PC-9 (cell line): ENCODE measurements around the gene USP9Y. TPM values are rescaled to one million over a fixed set of nuclear protein-coding genes. Genes with fewer than 3 reads are reported as not detected.

ENCODE experiments used
- BruUV-seq: library from RNA; stranded (reverse); fragments of 400-500 nt; replicated peaks from 2 replicates; lab custom pipeline; 2021; lab: Mats Ljungman, UMichigan
- CTCF ChIA-PET: fragments of 300-600 bp; sonication (Branson Sonifier 250); formaldehyde crosslinking; loops from one replicate; lab custom pipeline; 2022; ENCODE audit warnings: antibody characterized with exemption; lab: Charles Lee
- POLR2A ChIA-PET: fragments of 300-600 bp; sonication (Branson Sonifier 250); formaldehyde crosslinking; loops from one replicate; lab custom pipeline; 2022; ENCODE audit warnings: antibody characterized with exemption; ENCODE audit not compliant: unreplicated experiment; lab: Charles Lee
- DNase-seq, 2 experiments: peaks; one replicate each; pipeline versions ENCODE4 v3.0.0 to v3.0.0-alpha.2; 2015 to 2022; ENCODE audit warnings: mixed read lengths in 1 of 2
- H2AFZ ChIP-seq: fragments of 200-600 bp; sonication (generic); 2 replicates; pipeline ENCODE4 v1.8.1; 2017; ENCODE audit warnings: antibody characterized with exemption
- H3F3A ChIP-seq: fragments of 200-600 bp; sonication (generic); 2 replicates; pipeline ENCODE4 v1.8.1; 2017; ENCODE audit warnings: antibody characterized with exemption, mild to moderate bottlenecking, low read depth; ENCODE audit not compliant: insufficient read depth
- H3K27ac ChIP-seq: fragments of 200-600 bp; sonication (generic); 2 replicates; pipeline ENCODE4 v1.6.1; 2016; ENCODE audit warnings: mixed run types
- H3K27me3 ChIP-seq: fragments of 200-600 bp; sonication (generic); 2 replicates; pipeline ENCODE4 v1.6.1; 2016; ENCODE audit warnings: low read depth, mixed run types; ENCODE audit not compliant: insufficient read depth
- H3K36me3 ChIP-seq: fragments of 200-600 bp; sonication (generic); 2 replicates; pipeline ENCODE4 v1.6.1; 2016; ENCODE audit warnings: low read depth, mixed run types
- H3K4me1 ChIP-seq: fragments of 200-600 bp; sonication (generic); replicated peaks from 2 replicates; pipeline ENCODE4 v1.6.1; 2016; ENCODE audit warnings: mixed run types; ENCODE audit not compliant: insufficient read depth
- H3K4me2 ChIP-seq: fragments of 200-600 bp; sonication (generic); 2 replicates; pipeline ENCODE4 v1.6.1; 2017; ENCODE audit warnings: mixed run types
- H3K4me3 ChIP-seq: fragments of 200-600 bp; sonication (generic); 2 replicates; pipeline ENCODE4 v1.6.1; 2016; ENCODE audit warnings: mixed run types
- H3K79me2 ChIP-seq: fragments of 200-600 bp; sonication (generic); 2 replicates; pipeline ENCODE4 v1.6.1; 2017; ENCODE audit warnings: low read depth, mixed run types
- H3K9me2 ChIP-seq: fragments of 200-600 bp; sonication (generic); 2 replicates; pipeline ENCODE4 v1.8.1; 2017; ENCODE audit warnings: mild to moderate bottlenecking; ENCODE audit not compliant: insufficient read depth
- H3K9me3 ChIP-seq: fragments of 200-600 bp; sonication (generic); 2 replicates; pipeline ENCODE4 v1.8.1; 2016; ENCODE audit warnings: low read depth; ENCODE audit not compliant: insufficient read depth
- H4K20me1 ChIP-seq: fragments of 200-600 bp; sonication (generic); 2 replicates; pipeline ENCODE4 v1.8.1; 2017; ENCODE audit not compliant: insufficient read depth
- EZH2 ChIP-seq: fragments of 200-600 bp; sonication (generic); IDR thresholded peaks from 2 replicates; pipeline ENCODE4 v1.8.0; 2017; ENCODE audit warnings: antibody characterized with exemption, low read depth
- intact Hi-C: fragments of 100-400 bp; cut with micrococcal nuclease; formaldehyde crosslinking; loops from one replicate; pipeline ENCODE4 v1.10.0; 2022; ENCODE audit not compliant: unreplicated experiment
- total RNA-seq: library from RNA; stranded (reverse); gene quantifications from 2 replicates; pipeline ENCODE4 v1.2.3, GENCODE V29; 2021
- TF ChIP-seq, protein P1 (sequence below): fragments of 200-600 bp; sonication (generic); conservative IDR thresholded peaks from 2 replicates; pipeline ENCODE4 v1.6.1; 2017; ENCODE audit warnings: mixed run types, antibody characterized with exemption, mild to moderate bottlenecking, moderate library complexity

Gene USP9Y
- total RNA-seq, 1 experiment from 2014 or later = not detected

DNA sequence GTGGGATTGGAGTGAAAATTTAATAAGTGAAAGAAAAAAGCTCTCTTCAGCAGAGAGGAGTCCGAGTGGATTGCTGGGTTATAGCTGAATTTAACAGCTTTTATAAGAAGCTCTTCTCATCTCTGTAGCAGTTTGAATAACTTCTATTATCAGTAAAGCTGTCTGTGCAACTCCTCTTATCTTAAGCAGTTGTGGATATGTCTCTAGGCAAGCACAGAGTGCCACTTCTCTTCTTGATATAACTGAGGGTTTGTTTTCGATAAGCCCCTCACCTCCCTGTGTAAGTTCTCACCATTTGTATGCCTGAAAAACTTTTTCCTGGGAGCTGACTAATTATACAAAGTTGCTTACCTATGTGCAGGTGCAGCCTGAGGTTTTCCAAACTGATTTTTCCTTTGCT, 43.1 kb downstream of the USP9Y start:
- no peaks in the 10 kb centered on the region for H3K9me2 ChIP-seq
- no peak overlapping the region for H3K4me2 ChIP-seq
- H4K20me1 ChIP-seq = no peaks in the 10 kb centered on the region
- ChIA-PET POLR2A (no interaction called here), CTCF (no interaction called here)
- no peak overlapping the region for H2AFZ ChIP-seq
- H3K27me3 ChIP-seq = no peaks in the 10 kb centered on the region
- H3K4me1 ChIP-seq = no peaks in the 10 kb centered on the region
- H3K9me3 ChIP-seq = no peaks in the 10 kb centered on the region
- no peak for DNase-seq
- H3K27ac ChIP-seq = no peak overlapping the region
- H3K79me2 ChIP-seq = no peaks in the 10 kb centered on the region
- intact Hi-C loops = no loop called here
- BruUV-seq = no TSS peak
- H3K36me3 ChIP-seq = no peaks in the 10 kb centered on the region
- no peak for TF ChIP-seq EZH2
- TF ChIP-seq, protein P1, sequence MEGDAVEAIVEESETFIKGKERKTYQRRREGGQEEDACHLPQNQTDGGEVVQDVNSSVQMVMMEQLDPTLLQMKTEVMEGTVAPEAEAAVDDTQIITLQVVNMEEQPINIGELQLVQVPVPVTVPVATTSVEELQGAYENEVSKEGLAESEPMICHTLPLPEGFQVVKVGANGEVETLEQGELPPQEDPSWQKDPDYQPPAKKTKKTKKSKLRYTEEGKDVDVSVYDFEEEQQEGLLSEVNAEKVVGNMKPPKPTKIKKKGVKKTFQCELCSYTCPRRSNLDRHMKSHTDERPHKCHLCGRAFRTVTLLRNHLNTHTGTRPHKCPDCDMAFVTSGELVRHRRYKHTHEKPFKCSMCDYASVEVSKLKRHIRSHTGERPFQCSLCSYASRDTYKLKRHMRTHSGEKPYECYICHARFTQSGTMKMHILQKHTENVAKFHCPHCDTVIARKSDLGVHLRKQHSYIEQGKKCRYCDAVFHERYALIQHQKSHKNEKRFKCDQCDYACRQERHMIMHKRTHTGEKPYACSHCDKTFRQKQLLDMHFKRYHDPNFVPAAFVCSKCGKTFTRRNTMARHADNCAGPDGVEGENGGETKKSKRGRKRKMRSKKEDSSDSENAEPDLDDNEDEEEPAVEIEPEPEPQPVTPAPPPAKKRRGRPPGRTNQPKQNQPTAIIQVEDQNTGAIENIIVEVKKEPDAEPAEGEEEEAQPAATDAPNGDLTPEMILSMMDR = no peak
- no peak overlapping the region for H3K4me3 ChIP-seq
- no peaks in the 10 kb centered on the region for H3F3A ChIP-seq

DNA sequence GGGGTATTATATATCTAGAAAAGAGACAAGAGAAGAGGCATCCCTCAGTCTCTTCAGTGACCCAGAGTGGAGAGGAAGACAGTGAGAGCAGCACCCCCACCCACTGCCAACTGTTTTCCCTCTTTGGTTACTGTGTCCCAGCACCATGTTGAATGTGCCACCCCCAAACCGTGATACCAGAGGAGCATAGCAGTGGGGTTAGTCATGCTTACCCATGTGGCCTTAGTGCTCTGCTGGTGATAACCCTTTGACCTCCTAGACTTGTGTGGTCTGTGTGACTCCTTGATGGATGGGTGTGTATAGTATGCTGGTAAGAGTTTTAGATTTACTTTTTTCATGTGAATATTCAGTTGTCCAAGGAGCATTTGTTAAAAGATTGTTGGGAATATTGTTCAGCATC, 48.3 kb downstream of the USP9Y start:
- Histone ChIP-seq H4K20me1 (no peaks in the 10 kb centered on the region), H3F3A (no peaks in the 10 kb centered on the region), H3K79me2 (no peaks in the 10 kb centered on the region), H3K4me3 (no peak overlapping the region), H2AFZ (no peak overlapping the region), H3K4me1 (no peaks in the 10 kb centered on the region), H3K36me3 (no peaks in the 10 kb centered on the region), H3K9me3 (no peaks in the 10 kb centered on the region), H3K27me3 (no peaks in the 10 kb centered on the region), H3K9me2 (no peaks in the 10 kb centered on the region), H3K4me2 (no peak overlapping the region), H3K27ac (no peak overlapping the region)
- intact Hi-C loops = no loop called here
- no TSS peak for BruUV-seq
- ChIA-PET CTCF (no interaction called here), POLR2A (no interaction called here)
- DNase-seq = no peak
- TF ChIP-seq, protein P1 = no peak
- no peak for TF ChIP-seq EZH2

DNA sequence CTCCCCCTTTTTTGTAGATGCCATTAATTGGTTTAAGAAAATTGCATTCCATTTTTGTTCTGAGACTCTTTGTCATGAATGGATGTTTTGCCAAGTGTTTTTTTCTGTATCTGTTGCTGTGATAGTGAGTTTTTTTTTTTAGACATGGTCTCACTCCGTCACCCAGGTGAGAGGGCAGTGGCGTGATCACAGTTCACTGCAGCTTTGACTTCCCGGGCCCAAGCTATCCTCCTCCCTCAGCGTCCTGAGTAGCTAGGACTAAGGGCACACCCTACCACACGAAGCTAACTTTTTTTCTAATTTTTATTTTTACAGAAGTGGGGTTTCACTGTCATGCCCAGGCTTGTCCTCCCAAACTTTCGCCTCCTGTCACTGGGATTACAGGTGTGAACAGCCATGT, 51.8 kb downstream of the USP9Y start:
- H3K79me2 ChIP-seq = no peaks in the 10 kb centered on the region
- no peaks in the 10 kb centered on the region for H3K9me2 ChIP-seq
- no TSS peak for BruUV-seq
- no peaks in the 10 kb centered on the region for H3K9me3 ChIP-seq
- no peaks in the 10 kb centered on the region for H4K20me1 ChIP-seq
- CTCF ChIA-PET = no interaction called here
- no peaks in the 10 kb centered on the region for H3F3A ChIP-seq
- H3K36me3 ChIP-seq = no peaks in the 10 kb centered on the region
- no peaks in the 10 kb centered on the region for H3K27me3 ChIP-seq
- no peaks in the 10 kb centered on the region for H3K4me1 ChIP-seq
- no peak for TF ChIP-seq EZH2
- TF ChIP-seq, protein P1 = no peak
- intact Hi-C loops = no loop called here
- POLR2A ChIA-PET = no interaction called here
- no peak overlapping the region for H3K4me3 ChIP-seq
- DNase-seq = no peak
- no peak overlapping the region for H3K4me2 ChIP-seq
- H3K27ac ChIP-seq = no peak overlapping the region
- H2AFZ ChIP-seq = no peak overlapping the region
